Thyroid gland (tissue), 4 donors: ENCODE measurements around the gene PTPRN.

Experiments used
- CTCF ChIP-seq, 6 experiments: fragments of 200-600 bp in 3 of 6; fragments of 450-650 bp in 3 of 6; sonication (generic) in 3 of 6; IDR thresholded peaks; one replicate each; pipeline ENCODE4 v1.5.1; 2016 to 2019; ENCODE audit warnings: antibody characterized with exemption in 6 of 6, mild to moderate bottlenecking in 2 of 6, inconsistent platforms in 1 of 6, moderate library complexity in 1 of 6
- POLR2A ChIP-seq, 2 donors: fragments of 450-650 bp; IDR thresholded peaks; one replicate each; pipeline ENCODE4 v1.6.1; 2017; ENCODE audit warnings: antibody characterized with exemption in 2 of 2, mild to moderate bottlenecking in 2 of 2, moderate library complexity in 1 of 2

DNA sequence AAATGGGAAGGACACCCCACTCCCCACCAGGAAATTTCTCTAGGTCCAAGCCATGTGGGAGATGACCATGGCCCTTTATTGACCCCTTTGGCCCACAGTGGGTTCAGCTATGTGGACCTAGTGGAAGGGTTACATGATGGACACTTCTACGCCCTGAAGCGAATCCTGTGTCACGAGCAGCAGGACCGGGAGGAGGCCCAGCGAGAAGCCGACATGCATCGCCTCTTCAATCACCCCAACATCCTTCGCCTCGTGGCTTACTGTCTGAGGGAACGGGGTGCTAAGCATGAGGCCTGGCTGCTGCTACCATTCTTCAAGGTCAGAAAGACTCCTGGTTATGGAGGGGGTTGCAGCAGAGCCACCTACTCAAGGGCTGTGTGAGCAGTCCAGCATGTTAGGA is 62.6 kb downstream of the PTPRN start:
- TF ChIP-seq CTCF (IDR thresholded peaks at IDR 0.05) = no peak
- no peak for TF ChIP-seq POLR2A (IDR thresholded peaks at IDR 0.05)
